Ishikawa (cell line): ENCODE results near the gene KCNC3.

Experiments used
- CEBPB ChIP-seq: IDR thresholded peaks from 2 replicates; pipeline ENCODE4 v1.6.1; 2012
- CREB1 ChIP-seq: IDR thresholded peaks from 2 replicates; pipeline ENCODE4 v1.6.1; 2012; ENCODE audit warnings: low read depth
- EP300 ChIP-seq: IDR thresholded peaks from 2 replicates; pipeline ENCODE4 v1.6.1; 2012; ENCODE audit warnings: borderline replicate concordance
- FOXM1 ChIP-seq: IDR thresholded peaks from 2 replicates; pipeline ENCODE4 v1.6.1; 2012; ENCODE audit warnings: low read depth, borderline replicate concordance
- MAX ChIP-seq: IDR thresholded peaks from 2 replicates; pipeline ENCODE4 v1.6.1; 2012
- NFIC ChIP-seq: IDR thresholded peaks from 2 replicates; pipeline ENCODE4 v1.6.1; 2012
- RAD21 ChIP-seq: IDR thresholded peaks from 2 replicates; pipeline ENCODE4 v1.6.1; 2012; ENCODE audit warnings: low read depth
- REST ChIP-seq: IDR thresholded peaks from 2 replicates; pipeline ENCODE4 v1.6.1; 2012; ENCODE audit warnings: low read depth, mild to moderate bottlenecking
- TAF1 ChIP-seq: IDR thresholded peaks from 2 replicates; pipeline ENCODE4 v1.6.1; 2012; ENCODE audit warnings: low read depth, mild to moderate bottlenecking
- TCF12 ChIP-seq: IDR thresholded peaks from 2 replicates; pipeline ENCODE4 v1.6.1; 2012; ENCODE audit warnings: low read depth
- TEAD4 ChIP-seq: IDR thresholded peaks from 2 replicates; pipeline ENCODE4 v1.6.1; 2012
- YY1 ChIP-seq: IDR thresholded peaks from 2 replicates; pipeline ENCODE4 v1.6.1; 2012; ENCODE audit warnings: low read depth
- ZBTB7A ChIP-seq: IDR thresholded peaks from 2 replicates; pipeline ENCODE4 v1.6.1; 2012; ENCODE audit warnings: low read depth

GRCh38 chr19:50309396-50310125, 19.6 kb downstream of the KCNC3 start:
- TF ChIP-seq REST = no peak
- TF ChIP-seq RAD21 = no peak
- TF ChIP-seq EP300 = no peak
- TF ChIP-seq MAX = no peak
- TF ChIP-seq CEBPB = no peak
- TF ChIP-seq TCF12 = no peak
- no peak for TF ChIP-seq TAF1
- no peak for TF ChIP-seq FOXM1
- TF ChIP-seq NFIC = no peak
- no peak for TF ChIP-seq YY1
- no peak for TF ChIP-seq CREB1
- no peak for TF ChIP-seq TEAD4
- no peak for TF ChIP-seq ZBTB7A
